SU-DHL-6 (cell line): ENCODE data around the gene ZNF536.

Experiments
- H2AFZ ChIP-seq: fragments of 200-600 bp; sonication (generic); 2 replicates; pipeline ENCODE4 v1.6.1; 2014; ENCODE audit warnings: low read depth, mild to moderate bottlenecking, moderate library complexity, mixed read lengths, antibody characterized with exemption, low read length; ENCODE audit not compliant: severe bottlenecking
- H3F3A ChIP-seq: fragments of 200-600 bp; shearing (Covaris generic); 2 replicates; pipeline ENCODE4 v1.6.0; 2016; ENCODE audit warnings: antibody characterized with exemption, mild to moderate bottlenecking; ENCODE audit not compliant: insufficient read depth
- H3K27ac ChIP-seq: fragments of 200-600 bp; sonication (generic); 2 replicates; pipeline ENCODE4 v1.5.1; 2016; ENCODE audit warnings: low read depth, mild to moderate bottlenecking, low read length, moderate library complexity, mixed read lengths
- H3K27me3 ChIP-seq: fragments of 200-600 bp; sonication (generic), shearing (Covaris generic); 2 replicates; pipeline ENCODE4 v1.6.0; 2014; ENCODE audit warnings: mild to moderate bottlenecking, low read length
- H3K36me3 ChIP-seq: fragments of 200-600 bp; sonication (generic); 2 replicates; pipeline ENCODE4 v1.6.1; 2014; ENCODE audit warnings: mild to moderate bottlenecking, low read length, mixed read lengths
- H3K4me2 ChIP-seq: fragments of 300-600, 200-600 bp; shearing (Covaris generic), sonication (generic); 2 replicates; pipeline ENCODE4 v1.6.0; 2014; ENCODE audit warnings: low read length, low read depth, mild to moderate bottlenecking; ENCODE audit not compliant: poor library complexity, severe bottlenecking
- H3K4me3 ChIP-seq: fragments of 200-600 bp; sonication (generic); 2 replicates; pipeline ENCODE4 v1.5.1; 2014; ENCODE audit warnings: antibody characterized with exemption, low read length, mild to moderate bottlenecking, mixed read lengths; ENCODE audit not compliant: insufficient read depth, poor library complexity, severe bottlenecking
- H3K79me2 ChIP-seq: fragments of 200-600 bp; sonication (generic); 2 replicates; pipeline ENCODE4 v1.6.1; 2014; ENCODE audit warnings: mild to moderate bottlenecking, low read length, moderate library complexity; ENCODE audit not compliant: insufficient read depth
- H3K9ac ChIP-seq: fragments of 200-600 bp; sonication (generic); 2 replicates; pipeline ENCODE4 v1.7.0; 2014; ENCODE audit warnings: mild to moderate bottlenecking, low read length
- H3K9me2 ChIP-seq: fragments of 200-600 bp; sonication (generic); replicated peaks from 2 replicates; pipeline ENCODE4 v1.6.1; 2014; ENCODE audit warnings: low read length; ENCODE audit not compliant: insufficient read depth
- H3K9me3 ChIP-seq: fragments of 200-600 bp; sonication (generic); 2 replicates; pipeline ENCODE4 v1.6.1; 2014; ENCODE audit warnings: low read length, mixed read lengths; ENCODE audit not compliant: insufficient read depth
- H4K20me1 ChIP-seq: fragments of 200-600 bp; sonication (generic); 2 replicates; pipeline ENCODE4 v1.6.1; 2014; ENCODE audit warnings: low read depth, mild to moderate bottlenecking, antibody characterized with exemption, low read length, moderate library complexity, mixed read lengths
- EZH2phosphoT487 ChIP-seq: fragments of 200-600 bp; sonication (generic), shearing (Covaris generic); conservative IDR thresholded peaks from 2 replicates; pipeline ENCODE4 v1.6.1; 2018; ENCODE audit warnings: mild to moderate bottlenecking, antibody characterized with exemption, low read length, moderate library complexity, mixed read lengths
- TF ChIP-seq, protein P1 (sequence below): fragments of 200-600 bp; sonication (generic); IDR thresholded peaks from one replicate; pipeline ENCODE4 v1.5.1; 2017; ENCODE audit warnings: antibody characterized with exemption, mild to moderate bottlenecking, low read length, moderate library complexity; ENCODE audit not compliant: insufficient read depth, poor library complexity, severe bottlenecking

ZNF536 gene

DNA sequence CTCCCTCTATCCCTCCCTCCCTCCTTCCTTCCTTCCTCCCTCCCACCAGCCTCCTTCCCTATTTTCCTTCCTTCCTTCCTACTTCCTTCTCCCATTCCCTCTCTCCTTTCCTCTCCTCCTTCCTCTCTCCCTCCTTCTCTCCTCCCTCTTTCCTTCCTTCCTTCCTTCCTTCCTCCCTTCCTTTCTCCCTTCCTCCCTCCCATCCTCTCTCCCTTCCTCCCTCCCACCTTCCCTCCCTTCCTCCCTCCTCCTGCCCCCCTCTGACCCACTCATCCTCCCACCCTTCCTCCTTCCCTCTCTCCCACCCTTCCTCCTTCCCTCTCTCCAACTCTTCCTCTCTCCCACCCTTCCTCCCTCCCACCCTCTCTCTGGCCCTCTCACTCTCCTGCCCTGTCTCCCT, 132.1 kb downstream of the ZNF536 start:
- no peak overlapping the region for H3K4me3 ChIP-seq
- H3K9me3 ChIP-seq: no peaks in the 10 kb centered on the region
- no peaks in the 10 kb centered on the region for H4K20me1 ChIP-seq
- H3K9me2 ChIP-seq: no peaks in the 10 kb centered on the region
- H3K9ac ChIP-seq: no peak overlapping the region
- no peak for TF ChIP-seq EZH2phosphoT487
- H3K27ac ChIP-seq: no peak overlapping the region
- no peaks in the 10 kb centered on the region for H3K27me3 ChIP-seq
- H2AFZ ChIP-seq: no peak overlapping the region
- no peaks in the 10 kb centered on the region for H3K36me3 ChIP-seq
- H3K4me2 ChIP-seq: no peak overlapping the region
- no peaks in the 10 kb centered on the region for H3F3A ChIP-seq
- no peaks in the 10 kb centered on the region for H3K79me2 ChIP-seq

DNA sequence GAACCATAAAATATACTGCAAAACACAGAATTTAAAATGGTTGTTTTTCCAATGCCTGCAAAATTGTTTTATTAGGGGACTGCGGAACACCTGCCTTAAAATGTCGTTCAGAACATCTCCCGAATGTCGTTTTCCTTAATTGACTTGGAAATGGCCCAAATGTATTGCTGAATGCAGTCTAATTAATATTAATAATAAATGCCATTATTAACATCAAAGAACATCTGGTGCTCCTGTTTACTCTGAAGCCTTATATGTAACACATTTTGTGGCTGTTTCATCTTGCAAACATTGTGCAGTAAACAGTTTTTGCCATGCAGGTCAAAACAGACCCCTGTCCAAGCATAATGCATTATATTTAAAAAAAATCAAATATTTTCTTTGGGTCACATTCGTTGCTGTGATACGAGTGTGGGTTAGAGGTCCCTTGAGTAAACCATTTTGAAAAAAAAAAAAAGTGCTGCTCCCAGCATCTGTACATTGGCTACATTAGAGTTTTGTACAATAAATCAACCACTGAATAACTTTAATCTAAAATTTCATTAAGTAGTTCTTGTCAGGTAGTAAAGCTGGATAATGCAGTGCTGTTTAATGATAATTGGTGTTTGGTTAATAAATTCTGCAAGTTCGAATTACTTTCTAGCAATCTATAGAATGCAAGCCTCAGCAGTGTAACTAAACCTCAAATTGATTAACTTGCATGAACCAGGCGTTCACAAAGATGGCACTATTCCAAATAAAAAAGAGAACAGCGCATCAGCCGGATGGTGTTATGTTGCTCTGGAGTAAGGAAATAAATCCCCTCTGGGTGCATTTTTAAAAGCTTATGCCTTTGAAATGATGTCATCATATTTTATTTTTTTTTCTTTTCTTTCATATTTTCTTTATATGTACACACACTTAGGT, 140.2 kb downstream of the ZNF536 start:
- Histone ChIP-seq H3K27me3 (no peaks in the 10 kb centered on the region), H3K9me3 (no peaks in the 10 kb centered on the region), H2AFZ (no peak overlapping the region), H3K9me2 (no peaks in the 10 kb centered on the region), H3F3A (no peaks in the 10 kb centered on the region), H3K36me3 (no peaks in the 10 kb centered on the region), H3K27ac (no peak overlapping the region), H3K4me3 (no peak overlapping the region), H4K20me1 (no peaks in the 10 kb centered on the region), H3K4me2 (no peak overlapping the region), H3K9ac (no peak overlapping the region), H3K79me2 (no peaks in the 10 kb centered on the region)
- TF ChIP-seq EZH2phosphoT487: no peak
- TF ChIP-seq, protein P1, sequence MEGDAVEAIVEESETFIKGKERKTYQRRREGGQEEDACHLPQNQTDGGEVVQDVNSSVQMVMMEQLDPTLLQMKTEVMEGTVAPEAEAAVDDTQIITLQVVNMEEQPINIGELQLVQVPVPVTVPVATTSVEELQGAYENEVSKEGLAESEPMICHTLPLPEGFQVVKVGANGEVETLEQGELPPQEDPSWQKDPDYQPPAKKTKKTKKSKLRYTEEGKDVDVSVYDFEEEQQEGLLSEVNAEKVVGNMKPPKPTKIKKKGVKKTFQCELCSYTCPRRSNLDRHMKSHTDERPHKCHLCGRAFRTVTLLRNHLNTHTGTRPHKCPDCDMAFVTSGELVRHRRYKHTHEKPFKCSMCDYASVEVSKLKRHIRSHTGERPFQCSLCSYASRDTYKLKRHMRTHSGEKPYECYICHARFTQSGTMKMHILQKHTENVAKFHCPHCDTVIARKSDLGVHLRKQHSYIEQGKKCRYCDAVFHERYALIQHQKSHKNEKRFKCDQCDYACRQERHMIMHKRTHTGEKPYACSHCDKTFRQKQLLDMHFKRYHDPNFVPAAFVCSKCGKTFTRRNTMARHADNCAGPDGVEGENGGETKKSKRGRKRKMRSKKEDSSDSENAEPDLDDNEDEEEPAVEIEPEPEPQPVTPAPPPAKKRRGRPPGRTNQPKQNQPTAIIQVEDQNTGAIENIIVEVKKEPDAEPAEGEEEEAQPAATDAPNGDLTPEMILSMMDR: no peak

DNA sequence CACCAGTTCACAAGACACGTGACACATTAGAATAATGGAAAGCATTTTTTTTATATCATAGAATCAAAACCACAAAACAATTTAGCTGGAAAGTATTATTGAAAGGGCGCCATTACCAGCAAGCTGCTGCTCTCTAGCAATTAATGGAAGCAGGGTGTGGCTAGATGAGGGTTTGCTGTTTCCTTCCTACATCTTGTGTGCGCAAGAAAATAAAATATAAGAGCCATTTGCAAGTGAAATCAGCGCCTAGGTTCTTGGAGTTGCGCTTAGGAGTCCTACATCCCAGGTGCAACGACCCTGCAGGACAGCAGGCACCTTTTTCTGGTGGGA, 140.9 kb downstream of the ZNF536 start:
- H3K27me3 ChIP-seq: no peaks in the 10 kb centered on the region
- no peak for TF ChIP-seq EZH2phosphoT487
- TF ChIP-seq, protein P1: no peak
- no peaks in the 10 kb centered on the region for H4K20me1 ChIP-seq
- no peak overlapping the region for H3K9ac ChIP-seq
- H3K9me2 ChIP-seq: no peaks in the 10 kb centered on the region
- no peak overlapping the region for H3K4me3 ChIP-seq
- H3K36me3 ChIP-seq: no peaks in the 10 kb centered on the region
- no peaks in the 10 kb centered on the region for H3K79me2 ChIP-seq
- no peaks in the 10 kb centered on the region for H3F3A ChIP-seq
- no peak overlapping the region for H3K27ac ChIP-seq
- H3K4me2 ChIP-seq: no peak overlapping the region
- H3K9me3 ChIP-seq: no peaks in the 10 kb centered on the region
- H2AFZ ChIP-seq: no peak overlapping the region

DNA sequence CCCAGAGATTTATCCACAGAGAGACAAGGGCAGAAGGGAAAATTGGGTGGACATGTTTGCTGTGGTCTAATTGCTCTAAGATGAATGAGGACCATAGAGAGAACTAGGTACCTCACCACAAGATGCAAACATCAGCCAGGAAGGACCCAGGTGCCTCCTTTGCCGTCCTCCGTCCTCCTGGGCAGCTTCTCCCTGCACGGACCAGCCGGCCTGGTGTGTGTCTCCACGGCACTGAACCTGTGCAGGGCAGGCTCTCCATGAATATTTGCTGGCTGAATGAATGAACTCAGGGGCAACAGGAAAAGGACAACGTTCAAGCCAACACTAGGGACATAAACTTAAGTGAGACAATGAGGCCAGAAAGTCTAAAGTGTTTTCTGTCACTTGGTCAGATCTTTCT, 143.9 kb downstream of the ZNF536 start:
- TF ChIP-seq, protein P1: no peak
- TF ChIP-seq EZH2phosphoT487: no peak
- H3K9ac ChIP-seq: no peak overlapping the region
- no peak overlapping the region for H2AFZ ChIP-seq
- no peaks in the 10 kb centered on the region for H3K79me2 ChIP-seq
- H3K4me3 ChIP-seq: no peak overlapping the region
- no peaks in the 10 kb centered on the region for H3F3A ChIP-seq
- H4K20me1 ChIP-seq: no peaks in the 10 kb centered on the region
- no peaks in the 10 kb centered on the region for H3K9me2 ChIP-seq
- no peaks in the 10 kb centered on the region for H3K9me3 ChIP-seq
- H3K27ac ChIP-seq: no peak overlapping the region
- H3K27me3 ChIP-seq: no peaks in the 10 kb centered on the region
- H3K4me2 ChIP-seq: no peak overlapping the region
- H3K36me3 ChIP-seq: no peaks in the 10 kb centered on the region
